OCI-LY7 (cell line): ENCODE results near the gene DOK4. TPM values are rescaled to one million over a fixed set of nuclear protein-coding genes. Genes with fewer than 3 reads are reported as not detected.

Experiments
- Bru-seq: library from RNA; stranded (reverse); fragments of 400-500 nt; gene quantifications from one replicate; lab custom pipeline; 2021; lab: Mats Ljungman, UMichigan
- BruChase-seq, 2 experiments: library from RNA; stranded (reverse); fragments of 400-500 nt; gene quantifications; one replicate each; lab custom pipeline; 2021; lab: Mats Ljungman, UMichigan
- BruUV-seq: library from RNA; stranded (reverse); fragments of 400-500 nt; replicated peaks from 2 replicates; lab custom pipeline; 2021; lab: Mats Ljungman, UMichigan
- CTCF ChIA-PET: fragments of 300-600 bp; sonication (Branson Sonifier 250); formaldehyde crosslinking; loops from one replicate; lab custom pipeline; 2022; ENCODE audit warnings: antibody characterized with exemption; ENCODE audit not compliant: unreplicated experiment; lab: Charles Lee
- POLR2A ChIA-PET: fragments of 300-600 bp; sonication (Branson Sonifier 250); formaldehyde crosslinking; loops from one replicate; lab custom pipeline; 2022; ENCODE audit warnings: antibody characterized with exemption; lab: Charles Lee
- DNase-seq: peaks from one replicate; pipeline ENCODE4 v3.0.0-alpha.2; 2015; ENCODE audit warnings: low spot score
- H2AFZ ChIP-seq: fragments of 200-600 bp; sonication (generic), shearing (Covaris generic); 2 replicates; pipeline ENCODE4 v1.6.1; 2014; ENCODE audit warnings: mild to moderate bottlenecking, antibody characterized with exemption, low read length, moderate library complexity
- H3K27ac ChIP-seq: fragments of 200-600 bp; sonication (generic); 2 replicates; pipeline ENCODE4 v1.5.1; 2014; ENCODE audit warnings: mixed run types, low read depth, mild to moderate bottlenecking, moderate library complexity, low read length, inconsistent platforms; ENCODE audit not compliant: poor library complexity, severe bottlenecking
- H3K36me3 ChIP-seq: fragments of 200-600 bp; sonication (generic); 2 replicates; pipeline ENCODE4 v1.6.1; 2014; ENCODE audit warnings: mild to moderate bottlenecking, antibody characterized with exemption, low read length, moderate library complexity, mixed read lengths; ENCODE audit not compliant: insufficient read depth
- H3K4me1 ChIP-seq: fragments of 200-600 bp; sonication (generic); 2 replicates; pipeline ENCODE4 v1.5.1; 2014; ENCODE audit warnings: mild to moderate bottlenecking, low read length; ENCODE audit not compliant: insufficient read depth, poor library complexity, severe bottlenecking
- H3K4me2 ChIP-seq: fragments of 200-600 bp; sonication (generic); 2 replicates; pipeline ENCODE4 v1.6.1; 2014; ENCODE audit warnings: mild to moderate bottlenecking, low read length
- H3K4me3 ChIP-seq: fragments of 200-600 bp; sonication (generic); 2 replicates; pipeline ENCODE4 v1.5.1; 2014; ENCODE audit warnings: mild to moderate bottlenecking, low read depth, low read length; ENCODE audit not compliant: poor library complexity, severe bottlenecking
- H3K79me2 ChIP-seq: fragments of 200-600 bp; sonication (generic); 2 replicates; pipeline ENCODE4 v1.6.1; 2016; ENCODE audit warnings: low read depth, mild to moderate bottlenecking, low read length, moderate library complexity, mixed read lengths; ENCODE audit not compliant: insufficient read depth
- H3K9me2 ChIP-seq: fragments of 200-600 bp; sonication (generic); 2 replicates; pipeline ENCODE4 v1.6.1; 2016; ENCODE audit warnings: mild to moderate bottlenecking, low read length, mixed read lengths; ENCODE audit not compliant: insufficient read depth
- H3K9me3 ChIP-seq: fragments of 200-600 bp; sonication (generic); 2 replicates; pipeline ENCODE4 v1.6.1; 2014; ENCODE audit warnings: mild to moderate bottlenecking, mixed run types, low read length, mixed read lengths
- H4K20me1 ChIP-seq: fragments of 200-600 bp; sonication (generic); 2 replicates; pipeline ENCODE4 v1.6.1; 2014; ENCODE audit warnings: mild to moderate bottlenecking, antibody characterized with exemption, low read length, moderate library complexity, mixed read lengths; ENCODE audit not compliant: insufficient read depth
- CTCF ChIP-seq: fragments of 200-600 bp; sonication (generic); conservative IDR thresholded peaks from 2 replicates; pipeline ENCODE4 v1.5.1; 2014; ENCODE audit warnings: mild to moderate bottlenecking, antibody characterized with exemption, low read length, moderate library complexity, mixed read lengths
- EZH2phosphoT487 ChIP-seq: fragments of 200-600 bp; sonication (generic); IDR thresholded peaks from 2 replicates; pipeline ENCODE4 v1.6.1; 2018; ENCODE audit warnings: low read depth, borderline replicate concordance, mild to moderate bottlenecking, mixed run types, antibody characterized with exemption, low read length, moderate library complexity, mixed read lengths
- intact Hi-C: fragments of 100-400 bp; cut with micrococcal nuclease; formaldehyde crosslinking; loops from one replicate; pipeline ENCODE4 v1.10.0; 2022; ENCODE audit not compliant: unreplicated experiment
- long read RNA-seq: library from polyadenylated mRNA; stranded (forward); transcript quantifications from one replicate; pipeline ENCODE4 v2.0.0, GENCODE V29; 2022
- total RNA-seq, 2 experiments: library from RNA; depleted of rRNA in 1 of 2; stranded (reverse); fragments of >200 nt in 1 of 2; shearing (Covaris generic) in 1 of 2; gene quantifications; 2 replicates each; pipeline ENCODE4 v1.2.3, GENCODE V29; 2014 to 2022

Gene DOK4
- total RNA-seq (2014; rRNA removed; shearing (Covaris generic)) (0.09 and 0.13 TPM in 2 replicates), total RNA-seq (2022) (1.0 and 1.1 TPM in 2 replicates), Bru-seq, nascent RNA (percentile 11 among the genes with signal in this experiment), BruChase-seq, experiment 1, labeled RNA remaining after a 6-hour chase (percentile 26 among the genes with signal in this experiment), BruChase-seq, experiment 2, labeled RNA remaining after a 2-hour chase (percentile 28 among the genes with signal in this experiment)
- long read RNA-seq, partial matches to known transcripts: 4 of 7 reads
- long read RNA-seq, other reads (novel, unspliced or antisense): 1 of 7 reads

- CTCF ChIA-PET: interaction anchor here (0.6 to 0.7 kb wide), 2 partner anchors 40 to 56 kb away, joined by 3 to 4 read pairs; no protein-coding TSS in a partner anchor
- H3K4me3 ChIP-seq: peak within 1 kb of the TSS; percentile 65
- BruUV-seq: no TSS peak
- H3K79me2 ChIP-seq: no peaks in the 10 kb centered on the region
- peak within 1 kb of the TSS; percentile 83 for H3K4me2 ChIP-seq
- no peaks in the 10 kb centered on the region for H4K20me1 ChIP-seq
- no peaks in the 10 kb centered on the region for H3K9me3 ChIP-seq
- no peak within 1 kb of the TSS for H2AFZ ChIP-seq
- no peaks in the 10 kb centered on the region for H3K36me3 ChIP-seq
- DNase-seq: peak; percentile 69
- POLR2A ChIA-PET: interaction anchor here (1.0 kb wide), 1 partner anchor 66 kb away, joined by 3 read pairs; no protein-coding TSS in a partner anchor
- TF ChIP-seq CTCF (no peak), EZH2phosphoT487 (no peak)
- H3K9me2 ChIP-seq: no peaks in the 10 kb centered on the region
- no peak within 1 kb of the TSS for H3K27ac ChIP-seq
- intact Hi-C loops: loop anchor here (1.0 kb wide), 1 partner anchor 51 kb away; no protein-coding TSS in a partner anchor
- peaks cover 5% of the 10 kb centered on the region for H3K4me1 ChIP-seq
Measured at GRCh38 chr16:57485916-57486857, at the start of gene DOK4. Gene DOK4, minus strand, starts transcription at chr16:57486493. Its CDS starts 6,986 bp downstream, at chr16:57479507.

- Histone ChIP-seq H3K36me3 (no peaks in the 10 kb centered on the region), H4K20me1 (no peaks in the 10 kb centered on the region), H3K79me2 (no peaks in the 10 kb centered on the region), H3K9me3 (no peaks in the 10 kb centered on the region), H2AFZ (peak overlapping the region; percentile 66), H3K4me2 (peak overlapping the region; percentile 95), H3K9me2 (no peaks in the 10 kb centered on the region), H3K4me3 (peak overlapping the region; percentile 74), H3K4me1 (peaks cover 90% of the 10 kb centered on the region), H3K27ac (peak overlapping the region; percentile 75)
- intact Hi-C loops: loop anchor here (1.0 to 5.0 kb wide), 2 partner anchors 9 to 73 kb away; partner anchors contain the start of gene POLR2C
- ChIA-PET CTCF (no interaction called here), POLR2A (no interaction called here)
- BruUV-seq: no TSS peak
- DNase-seq: peak; percentile 93
- no peak for TF ChIP-seq EZH2phosphoT487
- 0 out of 2 replicates have a peak, but pooled peaks have one; percentile 18 for TF ChIP-seq CTCF
Measured at GRCh38 chr16:57535680-57536305, 49.5 kb upstream of the DOK4 start.
